ENCODE measurements around the gene FKBP8. TPM values are rescaled to one million over a fixed set of nuclear protein-coding genes. Genes with fewer than 3 reads are reported as not detected.

FKBP8 gene
- total and polyA plus RNA-seq, 2 of the 4 experiments (the other 2 are of a cell fraction), result 153 to 289 TPM

DNA sequence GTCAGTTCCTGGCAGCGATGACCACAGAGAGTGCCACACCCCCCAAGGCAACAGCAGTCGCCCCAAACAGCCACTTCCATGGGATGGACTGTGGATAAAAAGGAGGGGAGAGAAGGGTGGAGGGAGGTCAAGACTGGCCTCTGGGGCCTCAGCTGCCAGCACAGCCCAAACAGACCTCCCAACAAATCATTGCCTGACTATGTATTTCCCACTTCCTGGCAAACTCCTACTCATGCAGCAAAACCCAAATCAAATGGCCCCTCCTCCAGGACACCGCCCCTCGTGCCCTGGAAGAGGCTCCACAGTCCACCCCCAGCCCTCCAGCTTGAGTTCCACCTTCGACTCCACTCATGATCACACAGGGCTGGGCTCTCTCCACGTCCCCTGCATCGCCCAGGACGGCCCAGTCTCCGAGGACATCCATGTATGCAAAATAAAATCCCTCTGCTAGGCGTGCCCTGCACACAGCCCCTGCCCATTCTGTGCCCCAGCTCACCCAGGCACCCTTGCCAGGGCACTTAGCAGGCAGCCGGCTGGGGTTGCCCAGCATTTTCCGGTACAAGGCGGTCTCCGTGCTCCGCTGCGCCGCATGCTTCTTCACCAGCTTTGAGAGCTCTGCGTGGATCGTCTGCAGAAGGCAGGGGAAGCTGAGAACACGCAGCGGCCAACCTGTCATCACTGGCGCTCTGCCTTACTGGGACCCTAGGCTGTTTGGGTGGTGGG lies 11.0 kb downstream of the FKBP8 start:
- H4K91ac ChIP-seq (ENCODE audit: insufficient read depth, low read depth, low read length), result no peak overlapping the region
- no peak for TF ChIP-seq MAZ (IDR thresholded peaks at IDR 0.05; ENCODE audit: borderline replicate concordance, low read depth, low read length)
- no peak for TF ChIP-seq SMC3 (IDR thresholded peaks at IDR 0.05; ENCODE audit: low read depth, low read length)
- TF ChIP-seq RAD21 (IDR thresholded peaks at IDR 0.05; ENCODE audit: low read length), result no peak
- TF ChIP-seq CEBPB (IDR thresholded peaks at IDR 0.05; ENCODE audit: low read depth, low read length), result no peak
- no peak for TF ChIP-seq NFE2L2 (IDR thresholded peaks at IDR 0.05; ENCODE audit: low read depth, low read length)
- no peak for TF ChIP-seq RFX5 (IDR thresholded peaks at IDR 0.05; ENCODE audit: low read depth, low read length)
- no peak for TF ChIP-seq RCOR1 (IDR thresholded peaks at IDR 0.05; ENCODE audit: insufficient replicate concordance, low read length)
- TF ChIP-seq, protein P1, sequence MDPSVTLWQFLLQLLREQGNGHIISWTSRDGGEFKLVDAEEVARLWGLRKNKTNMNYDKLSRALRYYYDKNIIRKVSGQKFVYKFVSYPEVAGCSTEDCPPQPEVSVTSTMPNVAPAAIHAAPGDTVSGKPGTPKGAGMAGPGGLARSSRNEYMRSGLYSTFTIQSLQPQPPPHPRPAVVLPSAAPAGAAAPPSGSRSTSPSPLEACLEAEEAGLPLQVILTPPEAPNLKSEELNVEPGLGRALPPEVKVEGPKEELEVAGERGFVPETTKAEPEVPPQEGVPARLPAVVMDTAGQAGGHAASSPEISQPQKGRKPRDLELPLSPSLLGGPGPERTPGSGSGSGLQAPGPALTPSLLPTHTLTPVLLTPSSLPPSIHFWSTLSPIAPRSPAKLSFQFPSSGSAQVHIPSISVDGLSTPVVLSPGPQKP (IDR thresholded peaks at IDR 0.05; ENCODE audit: borderline replicate concordance, low read depth, low read length), result no peak
- no peak for TF ChIP-seq MAFK (IDR thresholded peaks at IDR 0.05; ENCODE audit: low read depth, low read length)
- no peak for TF ChIP-seq CHD1 (IDR thresholded peaks at IDR 0.05; ENCODE audit: low read depth, low read length)
- TF ChIP-seq, protein P2, sequence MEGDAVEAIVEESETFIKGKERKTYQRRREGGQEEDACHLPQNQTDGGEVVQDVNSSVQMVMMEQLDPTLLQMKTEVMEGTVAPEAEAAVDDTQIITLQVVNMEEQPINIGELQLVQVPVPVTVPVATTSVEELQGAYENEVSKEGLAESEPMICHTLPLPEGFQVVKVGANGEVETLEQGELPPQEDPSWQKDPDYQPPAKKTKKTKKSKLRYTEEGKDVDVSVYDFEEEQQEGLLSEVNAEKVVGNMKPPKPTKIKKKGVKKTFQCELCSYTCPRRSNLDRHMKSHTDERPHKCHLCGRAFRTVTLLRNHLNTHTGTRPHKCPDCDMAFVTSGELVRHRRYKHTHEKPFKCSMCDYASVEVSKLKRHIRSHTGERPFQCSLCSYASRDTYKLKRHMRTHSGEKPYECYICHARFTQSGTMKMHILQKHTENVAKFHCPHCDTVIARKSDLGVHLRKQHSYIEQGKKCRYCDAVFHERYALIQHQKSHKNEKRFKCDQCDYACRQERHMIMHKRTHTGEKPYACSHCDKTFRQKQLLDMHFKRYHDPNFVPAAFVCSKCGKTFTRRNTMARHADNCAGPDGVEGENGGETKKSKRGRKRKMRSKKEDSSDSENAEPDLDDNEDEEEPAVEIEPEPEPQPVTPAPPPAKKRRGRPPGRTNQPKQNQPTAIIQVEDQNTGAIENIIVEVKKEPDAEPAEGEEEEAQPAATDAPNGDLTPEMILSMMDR (conservative IDR thresholded peaks at IDR 0.05; ENCODE audit: low read depth, low read length), result no peak
- TF ChIP-seq, protein P3, sequence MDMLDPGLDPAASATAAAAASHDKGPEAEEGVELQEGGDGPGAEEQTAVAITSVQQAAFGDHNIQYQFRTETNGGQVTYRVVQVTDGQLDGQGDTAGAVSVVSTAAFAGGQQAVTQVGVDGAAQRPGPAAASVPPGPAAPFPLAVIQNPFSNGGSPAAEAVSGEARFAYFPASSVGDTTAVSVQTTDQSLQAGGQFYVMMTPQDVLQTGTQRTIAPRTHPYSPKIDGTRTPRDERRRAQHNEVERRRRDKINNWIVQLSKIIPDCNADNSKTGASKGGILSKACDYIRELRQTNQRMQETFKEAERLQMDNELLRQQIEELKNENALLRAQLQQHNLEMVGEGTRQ (IDR thresholded peaks at IDR 0.05; ENCODE audit: low read depth, low read length), result no peak
- no peak for TF ChIP-seq MXI1 (IDR thresholded peaks at IDR 0.05; ENCODE audit: borderline replicate concordance, low read depth, low read length)
- TF ChIP-seq BHLHE40 (IDR thresholded peaks at IDR 0.05; ENCODE audit: low read depth, low read length), result no peak
- no peak for TF ChIP-seq POLR2A (IDR thresholded peaks at IDR 0.05; ENCODE audit: low read depth, low read length)
- no peak for TF ChIP-seq FOS (IDR thresholded peaks at IDR 0.05; ENCODE audit: low read depth, low read length)
- no peaks in the 10 kb centered on the region for H4K20me1 ChIP-seq (ENCODE audit: insufficient read depth, low read length)
- no peak overlapping the region for H3K14ac ChIP-seq (replicated peaks; ENCODE audit: low read depth, low read length)
- H2BK20ac ChIP-seq (ENCODE audit: low read depth, low read length), result no peak overlapping the region
- H3K9me3 ChIP-seq (ENCODE audit: control insufficient read depth, insufficient read depth, low read length), result no peaks in the 10 kb centered on the region
- H3K9me1 ChIP-seq (ENCODE audit: insufficient read depth, low read length), result 0 out of 2 replicates have a peak, but pooled peaks cover 4% of the 10 kb centered on the region
- DNase-seq (no peak), ATAC-seq (ENCODE audit: low read depth) (no peak)
- no peak overlapping the region for H3K4me3 ChIP-seq (ENCODE audit: insufficient read depth, low read depth, low read length)
- no peak overlapping the region for H3K18ac ChIP-seq (ENCODE audit: low read depth, low read length)
- no peak overlapping the region for H4K8ac ChIP-seq (ENCODE audit: low read depth in 2 of 2, low read length in 2 of 2)
- H2BK120ac ChIP-seq (ENCODE audit: low read depth, low read length), result no peak overlapping the region
- BruUV-seq (replicated peaks), result no TSS peak
- H3K27me3 ChIP-seq (ENCODE audit: control insufficient read depth, insufficient read depth, low read length), result no peaks in the 10 kb centered on the region
- no peak overlapping the region for H3K23ac ChIP-seq (ENCODE audit: low read depth, low read length)
- POLR2A ChIA-PET (ENCODE audit: unreplicated experiment), result no interaction called here
- no peak overlapping the region for H2AFZ ChIP-seq (replicated peaks; ENCODE audit: low read length, poor library complexity)
- H2AK5ac ChIP-seq (ENCODE audit: low read depth, low read length), result no peak overlapping the region
- WGBS, 2 experiments (ENCODE audit: extremely low coverage in 2 of 2, insufficient read length in 1 of 2), result 95% methylated on average over 11 of the region's 22 CpGs; no CpG with 5 or more reads in 1 of the 2 experiments
- H2BK5ac ChIP-seq (ENCODE audit: low read depth, low read length, poor library complexity, severe bottlenecking), result no peak overlapping the region
- no peak overlapping the region for H3K56ac ChIP-seq (ENCODE audit: extremely low read depth, insufficient read depth, low read length)
- H2BK15ac ChIP-seq (ENCODE audit: low read depth, low read length), result no peak overlapping the region
- no peak overlapping the region for H2AK9ac ChIP-seq (replicated peaks; ENCODE audit: low read depth, low read length, poor library complexity)
- H4K5ac ChIP-seq (ENCODE audit: low read depth, low read length), result no peak overlapping the region
- no peak overlapping the region for H3K4ac ChIP-seq (ENCODE audit: low read depth, low read length)
- no peak overlapping the region for H3K4me2 ChIP-seq (ENCODE audit: low read depth, low read length)
- CTCF ChIA-PET, result no interaction called here
- no peaks in the 10 kb centered on the region for H3K4me1 ChIP-seq (ENCODE audit: control insufficient read depth, insufficient read depth, low read length)
- intact Hi-C loops (cut with micrococcal nuclease) (no loop called here), dilution Hi-C loops (cut with HindIII; ENCODE audit: low sequenced_read_pairs, unreplicated experiment) (no loop called here), in situ Hi-C loops (cut with MboI; ENCODE audit: low sequenced_read_pairs) (no loop called here)
- peaks cover 45% of the 10 kb centered on the region for H3K36me3 ChIP-seq (ENCODE audit: control insufficient read depth, insufficient read depth, low read length)
- H3K79me1 ChIP-seq (ENCODE audit: low read depth in 1 of 2, low read length in 2 of 2), result peaks cover 3 to 19% of the 10 kb centered on the region in 2 experiments; a peak in 3 of 4 replicates
- H3K9ac ChIP-seq (ENCODE audit: low read depth, low read length), result no peak overlapping the region
- H3K27ac ChIP-seq (ENCODE audit: insufficient read depth, low read length), result no peak overlapping the region

Data from IMR-90 (cell line).